Activated naive CD4-positive, alpha-beta T cell (primary cell): ENCODE measurements around the gene MRPL2.

Experiments
- DNase-seq, 4 experiments: peaks; one replicate each; lab custom pipeline; 2025; lab: John Stamatoyannopoulos, UW

The MRPL2 gene

DNA sequence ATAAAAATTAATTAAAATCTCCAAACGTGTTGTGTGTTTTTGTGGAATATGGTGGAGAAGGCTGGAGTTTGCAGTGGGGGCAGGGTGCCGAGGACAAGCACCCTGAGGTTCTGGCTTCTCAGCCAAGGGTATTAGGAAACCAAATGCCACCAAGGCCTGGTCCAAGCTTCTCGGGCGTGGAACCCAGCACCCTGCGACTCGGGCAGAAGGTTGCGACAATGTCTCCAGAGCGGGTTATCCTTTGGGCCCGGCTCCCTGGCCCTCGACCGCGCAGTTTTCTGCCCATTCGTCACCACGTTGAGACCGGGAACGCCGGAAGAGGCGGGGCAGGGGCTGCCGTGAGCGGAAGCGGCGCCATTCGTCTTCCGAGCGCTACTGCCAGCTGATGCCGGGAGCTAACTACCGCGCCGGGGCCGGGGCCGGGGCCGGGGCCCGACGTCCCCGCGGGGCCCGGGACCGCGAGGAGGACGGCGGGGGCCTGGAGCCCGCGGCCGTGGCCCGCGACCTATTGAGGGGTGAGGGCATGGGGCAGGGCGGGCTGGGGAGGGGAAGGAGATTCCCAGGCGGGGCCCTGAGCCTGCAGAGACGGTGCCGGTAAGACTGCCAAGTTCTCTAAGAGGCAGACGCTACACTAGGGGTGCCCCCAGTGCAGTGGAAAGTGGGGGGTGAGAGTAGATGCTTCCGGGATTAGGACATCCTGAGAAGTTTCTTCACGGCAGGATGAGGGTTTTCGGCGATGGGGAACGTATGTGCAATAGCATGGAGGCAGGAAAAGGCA lies 37.8 kb downstream of the MRPL2 start, which contains the start of gene RRP36:
RRP36 (plus strand) TSS at position 354 of the 778 bp plus-strand sequence; CDS start at position 386, 32 bp downstream.
- DNase-seq: peak; percentile 19 to 54 (median 31)

- no peak for DNase-seq
These were observed 38.4 kb downstream of the MRPL2 start for GRCh38 chr6:43020847-43021246.

- no peak for DNase-seq
These were observed 39.1 kb downstream of the MRPL2 start for GRCh38 chr6:43020052-43020705.

GRCh38 chr6:43019152-43019551 lies 40.1 kb downstream of the MRPL2 start:
- DNase-seq: no peak

- DNase-seq: no peak
These were observed 42.3 kb downstream of the MRPL2 start for GRCh38 chr6:43016943-43017334.

DNA sequence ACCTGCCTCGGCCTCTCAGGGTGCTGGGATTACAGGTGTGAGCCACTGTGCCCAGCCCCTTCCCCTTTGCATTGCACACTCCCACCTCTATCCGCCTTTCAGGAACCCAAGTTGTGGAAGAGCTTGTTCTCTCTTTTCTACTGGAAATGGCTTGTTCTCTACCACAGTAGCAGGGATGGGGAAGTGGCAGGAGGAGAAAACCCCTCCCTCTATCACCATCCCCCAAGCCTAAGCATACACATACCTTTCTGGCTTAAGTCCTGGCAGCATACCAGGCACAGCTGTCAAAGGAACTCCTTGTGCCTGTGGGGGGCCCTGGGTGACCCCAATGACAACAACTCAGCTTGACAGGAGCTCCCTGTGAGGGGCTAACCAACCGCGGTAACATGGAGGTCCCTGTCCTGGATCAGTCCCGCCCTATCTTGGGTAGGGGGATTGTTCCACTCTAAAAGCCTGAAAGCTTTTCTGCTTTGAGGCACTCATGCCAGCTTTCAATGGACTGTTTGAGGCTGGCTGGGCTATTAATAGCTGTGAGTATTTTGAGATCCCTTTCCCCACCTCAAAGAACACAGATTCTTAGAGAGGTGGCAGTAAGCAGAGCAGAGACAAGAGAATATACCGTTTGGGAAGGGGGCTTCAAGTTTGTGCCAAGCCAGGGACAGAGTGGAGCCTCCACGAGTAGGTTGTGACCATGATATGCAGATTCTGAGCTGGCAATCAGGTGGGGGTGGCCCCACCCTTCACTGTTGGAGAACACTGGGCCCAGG lies 42.9 kb downstream of the MRPL2 start:
- DNase-seq: no peak

DNA sequence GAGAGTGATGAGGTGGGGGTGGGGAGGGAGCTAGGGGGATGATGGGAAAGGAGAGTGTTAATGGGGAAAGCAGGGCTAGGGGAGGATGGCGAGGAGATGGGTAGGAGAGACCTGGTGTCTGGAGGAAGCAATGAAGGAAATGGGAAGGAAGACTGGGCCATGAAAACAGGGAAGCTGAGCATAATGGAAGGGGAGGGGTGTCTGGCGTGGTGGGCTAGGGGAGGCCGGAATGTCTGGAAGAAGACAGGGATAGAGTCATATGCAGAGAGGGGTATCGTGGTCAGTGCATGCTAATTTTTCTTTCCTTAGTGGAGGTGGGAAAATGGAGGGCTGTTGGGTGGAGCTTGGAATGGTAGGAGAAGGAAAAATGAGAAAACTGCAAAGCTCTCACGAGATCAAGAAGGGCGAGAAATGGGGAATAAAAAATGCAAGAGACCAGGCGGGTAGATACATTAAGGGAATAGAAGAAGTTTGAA lies 44.8 kb downstream of the MRPL2 start:
- DNase-seq: no peak

DNA sequence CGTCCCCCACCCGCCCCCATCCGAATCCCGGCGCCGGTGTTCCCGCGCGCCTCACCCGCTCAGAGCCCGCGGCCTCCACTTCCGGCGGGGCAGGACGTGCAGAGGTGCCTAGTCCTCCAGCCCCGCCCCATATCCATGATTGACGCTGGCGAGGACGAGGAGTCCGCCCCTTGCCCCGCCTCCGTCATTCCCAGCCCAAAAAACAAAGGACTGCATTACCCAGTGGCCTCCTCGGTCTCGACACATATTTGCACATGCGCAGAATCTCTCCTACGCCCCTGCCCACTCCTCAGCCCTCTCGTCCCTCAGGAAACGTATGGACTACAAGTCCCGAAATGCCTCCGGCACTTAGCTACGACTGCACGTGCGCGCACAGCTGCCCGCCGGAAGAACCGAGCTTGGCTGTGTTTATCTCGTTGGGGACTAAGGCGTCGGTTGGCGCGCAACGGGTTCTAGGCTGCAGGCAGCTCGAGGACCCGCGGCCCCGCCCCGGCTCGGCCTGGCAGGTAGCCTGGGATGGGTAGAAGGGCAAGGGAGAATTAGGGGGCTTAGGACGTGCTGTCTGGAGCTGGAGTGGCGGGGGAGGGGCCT lies 45.3 kb downstream of the MRPL2 start, which contains the start of the genes KLHDC3 and MEA1:
KLHDC3 (plus strand) TSS at position 407 of the 591 bp plus-strand sequence. CDS start 2,944 bp downstream, outside the sequence.
MEA1 (minus strand) TSS at position 104 of the 591 bp plus-strand sequence. CDS start 133 bp downstream, outside the sequence.
- peak; percentile 92 to 96 (median 92) for DNase-seq

DNA sequence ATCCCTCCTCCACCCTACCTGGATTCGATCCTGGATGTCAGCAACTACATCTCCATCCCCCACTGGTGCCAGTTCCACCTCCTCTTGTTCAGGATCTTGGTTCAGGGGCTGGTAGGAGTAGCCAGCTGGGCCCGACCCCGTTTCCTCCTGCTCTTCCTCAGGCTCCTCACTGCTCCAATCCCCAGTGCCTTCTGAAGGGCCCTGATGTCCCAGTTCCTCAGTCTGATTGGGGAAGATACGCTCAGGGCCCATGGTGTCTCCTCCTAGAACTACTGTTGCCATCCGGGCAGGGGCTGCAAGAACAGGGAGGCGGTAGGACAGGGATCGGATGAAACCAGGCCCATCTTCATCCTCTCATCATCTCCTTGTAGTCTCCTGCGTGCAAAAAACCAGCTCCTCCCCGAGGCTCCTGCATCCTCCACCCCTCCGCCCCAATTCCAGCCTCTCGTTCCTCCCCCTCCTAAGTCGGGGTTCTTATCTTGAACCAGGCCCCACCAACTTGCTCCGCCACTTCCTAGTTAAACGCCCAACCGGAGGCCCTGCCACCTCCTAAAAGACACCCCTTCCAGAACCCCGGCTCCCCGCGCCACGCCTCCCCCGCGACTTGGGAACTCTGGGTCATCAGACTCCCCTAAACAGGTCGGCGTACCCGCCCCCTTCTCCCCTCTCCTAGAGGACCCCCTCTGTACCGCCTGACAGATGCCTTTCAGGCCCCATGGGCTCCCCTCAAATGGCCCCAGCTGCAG lies 46.0 kb downstream of the MRPL2 start:
- no peak for DNase-seq

GRCh38 chr6:43012364-43012763 lies 46.9 kb downstream of the MRPL2 start:
- DNase-seq: no peak

GRCh38 chr6:43011207-43011606 lies 48.0 kb downstream of the MRPL2 start:
- DNase-seq: no peak

DNA sequence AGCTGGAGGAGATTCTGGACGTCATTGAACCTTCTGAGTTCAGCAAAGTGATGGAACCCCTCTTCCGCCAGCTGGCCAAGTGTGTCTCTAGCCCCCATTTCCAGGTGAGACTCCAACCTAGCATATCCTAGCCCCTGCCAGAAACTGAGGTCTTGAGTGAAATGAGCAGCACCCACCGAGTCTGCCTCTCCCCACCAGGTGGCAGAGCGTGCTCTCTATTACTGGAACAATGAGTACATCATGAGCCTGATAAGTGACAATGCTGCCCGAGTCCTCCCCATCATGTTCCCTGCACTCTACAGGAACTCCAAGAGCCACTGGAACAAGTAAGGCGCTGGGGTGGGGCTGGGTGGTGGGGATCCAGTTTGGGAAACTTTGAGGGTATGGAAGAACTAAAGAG lies 50.1 kb downstream of the MRPL2 start:
- peak in 1 of 4 experiments; percentile 21 for DNase-seq

GRCh38 chr6:43007126-43007525 lies 52.1 kb downstream of the MRPL2 start:
- DNase-seq: no peak

GRCh38 chr6:43006251-43006650 lies 53.0 kb downstream of the MRPL2 start:
- no peak for DNase-seq

- DNase-seq: no peak
These were observed 53.4 kb downstream of the MRPL2 start for GRCh38 chr6:43005844-43006243.
